Stomach (tissue), 9 donors: ENCODE measurements around the gene LYZL4. TPM values are rescaled to one million over a fixed set of nuclear protein-coding genes. Genes with fewer than 3 reads are reported as not detected.

Experiments
- DNase-seq, 2 donors: peaks; one replicate each; pipeline versions ENCODE4 v3.0.0 to v3.0.0-alpha.2; 2013 to 2019
- H3K27ac ChIP-seq, 5 donors: fragments of 200-600 bp in 4 of 5; sonication (generic) in 4 of 5; one replicate each; pipeline ENCODE4 v1.5.1; 2013 to 2019; ENCODE audit warnings: mild to moderate bottlenecking in 1 of 5, moderate library complexity in 1 of 5
- H3K27me3 ChIP-seq, 3 donors: fragments of 200-600 bp; sonication (generic); one replicate each; pipeline ENCODE4 v1.5.1; 2017 to 2019; ENCODE audit warnings: mixed run types in 1 of 3
- H3K36me3 ChIP-seq, 4 donors: fragments of 200-600 bp; sonication (generic); 1 replicate in 3 of 4; 2 replicates in 1 of 4; pipeline ENCODE4 v1.5.1; 2016 to 2019
- H3K4me1 ChIP-seq, 4 donors: fragments of 200-600 bp; sonication (generic); one replicate each; pipeline ENCODE4 v1.5.1; 2016 to 2019
- H3K4me3 ChIP-seq, 4 donors: fragments of 200-600 bp; sonication (generic) in 3 of 4; one replicate each; pipeline ENCODE4 v1.5.1; 2016 to 2019; ENCODE audit warnings: mild to moderate bottlenecking in 1 of 4
- H3K9me3 ChIP-seq, 4 donors: fragments of 200-600 bp; sonication (generic); one replicate each; pipeline ENCODE4 v1.5.1; 2016 to 2019
- CTCF ChIP-seq, 7 experiments: fragments of 450-650 bp in 4 of 7; fragments of 200-600 bp in 3 of 7; sonication (generic) in 3 of 7; IDR thresholded peaks; one replicate each; pipeline ENCODE4 v1.5.1; 2016 to 2019; ENCODE audit warnings: antibody characterized with exemption in 7 of 7, control low read depth in 2 of 7, mild to moderate bottlenecking in 1 of 7
- EP300 ChIP-seq: sonication (generic); formaldehyde crosslinking; IDR thresholded peaks from one replicate; pipeline ENCODE4 v1.6.1; 2017; ENCODE audit warnings: antibody characterized with exemption
- POLR2A ChIP-seq, 4 donors: fragments of 450-650 bp; IDR thresholded peaks; one replicate each; pipeline ENCODE4 v1.6.1; 2016; ENCODE audit warnings: antibody characterized with exemption in 4 of 4, control low read depth in 2 of 4, mild to moderate bottlenecking in 1 of 4, moderate library complexity in 1 of 4
- POLR2AphosphoS5 ChIP-seq, 3 donors: sonication (generic); formaldehyde crosslinking; IDR thresholded peaks; one replicate each; pipeline ENCODE4 v1.6.1; 2016; ENCODE audit warnings: antibody characterized with exemption in 3 of 3
- WGBS, 5 donors: extraction: QIAGEN DNeasy Blood & Tissue Kit in 3 of 5; methylation state at CpG; one replicate each; pipeline versions ENCODE4 v1.1.5 to v1.1.7; 2013 to 2018; 5-methylcytosine and 5-hydroxymethylcytosine counted together
- intact Hi-C: fragments of 100-400 bp; cut with DNase I; formaldehyde crosslinking; loops from one replicate; pipeline ENCODE4 v1.15.1; 2023; ENCODE audit warnings: low total_unique reads
- polyA plus RNA-seq, 3 donors: library from polyadenylated mRNA; stranded (reverse); fragments of 200-250 nt; gene quantifications; one replicate each; pipeline ENCODE4 v1.2.3, GENCODE V29; 2013
- total RNA-seq, 5 donors: library from RNA; depleted of rRNA; stranded (reverse); fragments of >200 nt; gene quantifications; one replicate each; pipeline versions ENCODE4 v1.1.0 to v1.2.3, GENCODE V29; 2014 to 2016
- donor health status: healthy with polysubstance abuse.
- donor health status: Bipolar disorder and iron deficiency.
- donor health status: healthy.

The LYZL4 gene
- total and polyA plus RNA-seq, 8 donors: not detected

- no peak overlapping the region for H3K27ac ChIP-seq
- H3K9me3 ChIP-seq: no peaks in the 10 kb centered on the region
- H3K36me3 ChIP-seq: no peaks in the 10 kb centered on the region
- H3K27me3 ChIP-seq: peaks cover 0 to 38% (median 0%) of the 10 kb centered on the region in 3 donors
- peak; percentile 88 to 92 for DNase-seq
- H3K4me1 ChIP-seq: no peaks in the 10 kb centered on the region
- intact Hi-C loops: loop anchor here (5.0 kb wide), 1 partner anchor 217 kb away; no protein-coding TSS in a partner anchor
- peak in 5 of 7 experiments; percentile 89 to 95 (median 91) for TF ChIP-seq CTCF (IDR thresholded peaks at IDR 0.05)
- no peak for TF ChIP-seq POLR2A (IDR thresholded peaks at IDR 0.05)
- peak in 1 of 3 donors; percentile 44 for TF ChIP-seq POLR2AphosphoS5 (IDR thresholded peaks at IDR 0.05)
- TF ChIP-seq EP300: no peak
- 24 to 31% (median 28%) methylated on average over 9 of the region's 9 CpGs for WGBS, 5 donors
- no peak overlapping the region for H3K4me3 ChIP-seq
These were observed 33.5 kb upstream of the LYZL4 start for GRCh38 chr3:42443819-42444436.

GRCh38 chr3:42443292-42443691, 32.9 kb upstream of the LYZL4 start:
- TF ChIP-seq POLR2AphosphoS5 (IDR thresholded peaks at IDR 0.05) (no peak), POLR2A (IDR thresholded peaks at IDR 0.05) (no peak), CTCF (IDR thresholded peaks at IDR 0.05) (no peak), EP300 (no peak)
- no peak for DNase-seq
- Histone ChIP-seq H3K27me3 (peaks cover 0 to 38% (median 0%) of the 10 kb centered on the region in 3 donors), H3K4me3 (no peak overlapping the region), H3K9me3 (no peaks in the 10 kb centered on the region), H3K4me1 (no peaks in the 10 kb centered on the region), H3K27ac (no peak overlapping the region), H3K36me3 (no peaks in the 10 kb centered on the region)
- 73 to 80% (median 77%) methylated on average over 4 of the region's 4 CpGs for WGBS, 5 donors
- intact Hi-C loops: loop anchor here (5.0 kb wide), 1 partner anchor 216 kb away; no protein-coding TSS in a partner anchor

- 71 to 83% (median 78%) methylated on average over 3 to 5 of the region's 5 CpGs for WGBS, 5 donors
- no peaks in the 10 kb centered on the region for H3K36me3 ChIP-seq
- H3K4me1 ChIP-seq: no peaks in the 10 kb centered on the region
- no peak overlapping the region for H3K27ac ChIP-seq
- intact Hi-C loops: loop anchor here (5.0 kb wide), 1 partner anchor 215 kb away; no protein-coding TSS in a partner anchor
- H3K4me3 ChIP-seq: no peak overlapping the region
- peaks cover 0 to 38% (median 0%) of the 10 kb centered on the region in 3 donors for H3K27me3 ChIP-seq
- H3K9me3 ChIP-seq: no peaks in the 10 kb centered on the region
- no peak for DNase-seq
- TF ChIP-seq EP300 (no peak), POLR2A (IDR thresholded peaks at IDR 0.05) (no peak), CTCF (IDR thresholded peaks at IDR 0.05) (no peak), POLR2AphosphoS5 (IDR thresholded peaks at IDR 0.05) (no peak)
These were observed 32.2 kb upstream of the LYZL4 start for GRCh38 chr3:42442640-42443039.

- Histone ChIP-seq H3K27me3 (peaks cover 0 to 38% (median 0%) of the 10 kb centered on the region in 3 donors), H3K36me3 (no peaks in the 10 kb centered on the region), H3K4me1 (no peaks in the 10 kb centered on the region), H3K27ac (no peak overlapping the region), H3K4me3 (no peak overlapping the region), H3K9me3 (no peaks in the 10 kb centered on the region)
- intact Hi-C loops: loop anchor here (5.0 kb wide), 1 partner anchor 214 kb away; no protein-coding TSS in a partner anchor
- TF ChIP-seq EP300 (no peak), POLR2AphosphoS5 (IDR thresholded peaks at IDR 0.05) (no peak), CTCF (IDR thresholded peaks at IDR 0.05) (no peak), POLR2A (IDR thresholded peaks at IDR 0.05) (no peak)
- WGBS, 5 donors: 63 to 81% (median 68%) methylated on average over 2 of the region's 2 CpGs
- DNase-seq: no peak
These were observed 31.4 kb upstream of the LYZL4 start for GRCh38 chr3:42441791-42442190.
